Stimulated activated CD8-positive, alpha-beta memory T cell treated with anti-CD3 and anti-CD28 coated beads, Interleukin-7, amount 100 ng/mL, for 24 hours (primary cell): ENCODE measurements around the gene TCF12.

ENCODE experiments used
- DNase-seq: peaks from one replicate; pipeline ENCODE4 v3.0.0-alpha.2; 2020; ENCODE audit warnings: low read depth

Gene TCF12

DNA sequence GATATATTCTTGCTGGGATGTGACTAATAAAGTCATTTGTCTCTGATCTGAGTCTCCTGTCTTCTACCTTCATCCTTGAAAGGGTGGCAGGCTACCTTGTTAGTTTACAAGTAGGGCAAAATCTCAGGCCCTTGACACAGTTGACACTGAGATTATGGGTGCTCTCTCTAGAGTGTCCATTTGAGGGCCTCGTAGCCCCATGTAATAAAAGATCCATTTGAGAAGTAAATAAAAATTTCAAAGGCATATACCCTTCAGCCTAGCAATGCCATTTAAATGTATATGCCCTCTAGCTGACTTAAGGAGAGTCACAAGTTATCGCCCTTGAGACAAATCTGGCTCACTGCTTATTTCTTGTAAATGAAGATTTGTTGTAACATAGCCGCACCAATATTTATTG is 98.6 kb downstream of the TCF12 start:
- DNase-seq = no peak

DNA sequence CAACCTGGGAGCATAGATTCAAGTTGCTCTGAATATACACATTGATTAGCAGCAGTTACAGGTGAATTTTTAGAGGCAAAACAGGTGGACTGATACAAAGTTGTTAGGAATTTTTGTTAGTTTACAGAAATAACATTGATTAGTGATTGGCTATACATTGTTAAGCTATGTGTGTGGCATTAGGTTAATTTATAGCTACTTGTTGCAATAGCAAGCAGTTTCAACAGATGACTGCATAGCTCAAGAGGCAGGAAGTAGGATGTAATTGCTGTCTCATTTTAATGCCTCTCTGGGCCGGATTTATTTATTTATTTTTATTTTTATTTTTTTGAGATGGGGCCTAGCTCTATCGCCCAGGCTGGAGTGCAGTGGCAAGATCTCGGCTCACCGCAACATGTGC is 99.7 kb downstream of the TCF12 start:
- no peak for DNase-seq

DNA sequence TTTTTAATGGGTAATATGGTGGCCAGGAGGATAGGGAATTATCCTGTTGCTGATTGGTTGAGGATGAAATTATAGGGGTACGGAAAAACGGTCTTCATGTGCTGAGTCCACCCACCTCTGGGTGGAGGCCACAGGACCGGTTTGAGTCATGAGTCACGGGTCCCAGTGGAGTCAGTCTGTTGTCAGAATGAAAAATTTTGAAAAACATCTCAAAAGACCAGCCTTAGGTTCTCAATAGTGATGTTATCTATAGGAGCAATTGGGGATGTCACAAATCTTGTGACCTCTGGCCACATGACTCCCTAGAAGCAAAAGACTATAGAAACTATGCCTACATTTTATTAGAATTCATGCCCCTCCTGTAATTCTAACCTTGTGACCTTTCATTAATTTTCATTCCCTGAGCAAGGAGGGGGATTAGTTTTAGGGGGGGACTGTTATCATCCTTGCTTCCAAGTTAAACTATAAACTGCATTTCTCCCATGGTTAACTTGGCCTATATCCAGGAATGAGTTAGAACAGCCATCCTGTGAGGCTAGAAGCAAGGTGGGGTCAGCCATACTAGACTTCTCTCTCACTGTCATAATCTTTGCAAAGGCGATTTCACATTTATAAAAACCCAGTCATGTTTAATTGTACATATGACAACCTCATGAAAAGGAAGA is 101.2 kb downstream of the TCF12 start:
- DNase-seq = no peak

- no peak for DNase-seq
Observed at GRCh38 chr15:57025264-57025926, 107.0 kb downstream of the TCF12 start.

- no peak for DNase-seq
Observed at GRCh38 chr15:57026016-57026592, 107.7 kb downstream of the TCF12 start.

- DNase-seq = no peak
Observed at GRCh38 chr15:57027596-57027995, 109.2 kb downstream of the TCF12 start.

GRCh38 chr15:57028176-57028575 is 109.7 kb downstream of the TCF12 start:
- DNase-seq = no peak

GRCh38 chr15:57030011-57030410 is 111.6 kb downstream of the TCF12 start:
- DNase-seq = no peak

DNA sequence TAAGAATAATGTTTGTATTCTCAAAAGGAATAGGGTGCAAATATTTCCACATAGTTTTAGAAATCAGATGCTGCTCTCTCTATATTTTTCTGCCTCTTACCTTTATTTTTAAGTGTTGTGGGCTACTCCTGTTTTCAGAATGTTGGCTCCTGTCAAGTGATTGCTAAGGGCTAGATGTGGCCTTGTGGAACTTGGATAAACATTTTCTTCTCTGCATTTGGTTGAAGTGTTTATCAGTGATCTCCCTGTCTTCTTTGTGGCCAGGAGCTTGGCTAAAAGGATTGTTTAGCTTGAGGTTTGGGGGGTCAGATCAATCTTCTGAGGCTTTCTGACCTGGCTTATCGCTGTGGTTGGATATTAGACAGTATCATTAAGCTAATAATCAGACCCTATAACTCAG is 112.6 kb downstream of the TCF12 start:
- DNase-seq = no peak

- DNase-seq = no peak
Observed at GRCh38 chr15:57031605-57032004, 113.2 kb downstream of the TCF12 start.

DNA sequence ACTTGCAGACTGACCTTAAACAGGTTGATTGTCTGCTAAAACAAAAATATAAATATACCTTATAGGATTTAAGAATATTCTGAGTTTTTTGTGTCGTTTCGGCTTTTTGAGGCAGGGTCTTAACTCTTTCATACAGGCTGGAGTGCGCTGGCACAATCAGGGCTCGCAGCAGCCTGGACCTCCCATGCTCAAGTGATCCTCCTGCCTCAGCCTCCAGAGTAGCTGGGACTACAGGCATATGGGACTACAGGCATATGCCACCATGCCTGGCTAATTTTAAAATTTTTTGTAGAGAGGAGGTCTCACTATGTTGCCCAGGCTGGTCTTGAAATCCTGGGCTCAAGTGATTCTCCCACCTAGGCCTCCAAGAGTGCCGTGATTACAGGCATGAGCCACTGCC is 113.9 kb downstream of the TCF12 start:
- DNase-seq = no peak

- no peak for DNase-seq
Observed at GRCh38 chr15:57033715-57034439, 115.4 kb downstream of the TCF12 start.

DNA sequence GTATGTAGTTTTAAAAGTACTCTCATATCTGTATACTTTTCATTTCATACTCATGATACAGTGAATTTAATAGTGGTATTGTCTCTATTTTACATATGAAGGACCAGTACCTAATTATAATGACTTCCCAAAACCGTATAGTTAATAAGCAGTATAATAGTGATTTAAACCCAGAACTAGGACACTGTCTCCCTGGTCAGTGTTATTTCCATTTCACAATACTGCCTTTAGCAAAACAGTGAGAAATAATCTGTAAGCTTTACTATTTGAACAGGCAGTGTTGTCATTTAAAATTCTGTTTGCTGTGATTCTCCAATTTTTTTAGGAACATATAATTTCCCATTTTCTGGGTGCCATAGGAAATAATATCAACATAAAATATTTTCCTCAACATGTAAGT is 116.2 kb downstream of the TCF12 start:
- no peak for DNase-seq

- no peak for DNase-seq
Observed at GRCh38 chr15:57035664-57036063, 117.2 kb downstream of the TCF12 start.

DNA sequence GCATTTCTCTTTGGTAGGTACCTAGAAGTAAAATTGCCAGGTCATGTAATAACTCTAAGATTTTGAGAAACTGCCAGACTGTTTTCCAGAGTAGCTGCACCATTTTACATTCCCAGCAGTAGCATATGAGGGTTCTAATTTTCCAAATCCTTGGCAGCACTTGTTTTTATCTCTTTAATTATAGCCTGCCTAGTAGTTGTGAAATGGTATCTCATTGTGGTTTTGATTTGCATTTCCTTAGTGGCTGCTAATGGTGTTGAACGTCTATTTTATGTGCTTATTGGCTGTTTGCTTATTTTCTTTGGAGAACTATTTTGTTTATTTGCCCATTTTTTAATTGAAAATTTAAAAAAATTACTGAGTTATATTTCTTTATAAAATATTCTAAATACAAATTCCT is 117.9 kb downstream of the TCF12 start:
- DNase-seq = no peak

- DNase-seq = no peak
Observed at GRCh38 chr15:57037548-57037947, 119.1 kb downstream of the TCF12 start.

GRCh38 chr15:57038040-57038439 is 119.6 kb downstream of the TCF12 start:
- no peak for DNase-seq

GRCh38 chr15:57038496-57038895 is 120.1 kb downstream of the TCF12 start:
- no peak for DNase-seq

- no peak for DNase-seq
Observed at GRCh38 chr15:57041416-57041815, 123.0 kb downstream of the TCF12 start.

DNA sequence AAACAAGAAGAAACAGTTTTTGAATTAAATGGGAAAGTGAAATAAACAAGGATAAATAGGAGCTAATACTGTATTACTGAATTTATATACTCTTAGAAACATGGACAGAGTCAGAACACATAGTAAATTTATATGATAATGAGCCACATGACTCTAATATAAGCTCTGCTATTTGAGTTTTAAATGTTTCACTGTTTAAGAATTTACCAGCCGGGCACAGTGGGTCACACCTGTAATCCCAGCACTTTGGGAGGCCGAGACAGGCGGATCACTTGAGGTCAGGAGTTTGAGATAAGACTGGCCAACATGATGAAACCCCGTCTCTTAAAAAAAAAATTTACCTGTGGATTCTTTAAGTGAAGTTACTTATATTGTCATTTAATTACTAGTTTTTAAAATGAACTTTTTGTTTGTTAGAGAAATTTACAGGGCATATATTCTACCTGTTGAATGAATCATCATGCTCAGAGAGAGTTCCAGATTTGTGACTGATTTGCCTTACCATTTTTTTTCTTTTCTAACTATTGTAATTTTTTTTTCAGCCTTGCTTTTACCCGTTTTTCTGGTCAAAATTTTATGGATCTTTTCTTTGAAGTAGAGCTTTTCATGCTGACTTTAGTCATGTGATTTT is 125.7 kb downstream of the TCF12 start:
- no peak for DNase-seq

GRCh38 chr15:57044970-57045369 is 126.5 kb downstream of the TCF12 start:
- DNase-seq = no peak

DNA sequence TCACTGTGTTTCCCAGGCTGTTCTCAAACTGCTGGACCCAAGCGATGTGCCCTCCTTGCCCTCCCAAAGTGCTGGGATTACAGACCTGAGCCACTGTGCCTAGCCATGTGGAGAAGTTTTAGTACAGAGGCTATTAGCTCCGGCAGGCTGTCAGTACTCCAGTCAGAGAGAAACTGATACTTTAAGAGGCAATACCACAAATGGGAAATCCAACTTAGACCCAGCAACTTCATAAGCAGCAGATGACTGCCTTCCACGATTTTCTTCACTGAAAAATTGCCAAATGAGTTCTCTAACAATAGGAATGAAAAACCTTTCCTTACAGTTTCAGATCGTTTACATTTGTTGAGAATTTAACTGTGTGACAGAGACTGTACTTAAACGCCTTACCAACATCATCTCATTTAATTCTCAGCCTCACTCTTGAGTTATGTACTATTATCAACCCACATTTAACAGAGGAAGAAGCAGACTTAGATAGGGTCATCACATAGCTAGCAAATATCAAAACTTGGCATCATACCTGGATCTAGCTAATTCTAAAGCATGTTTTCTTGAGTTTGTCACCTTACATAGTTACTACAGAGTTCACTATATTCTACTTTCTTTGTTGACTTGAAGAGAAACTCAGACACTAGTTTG is 127.4 kb downstream of the TCF12 start:
- no peak for DNase-seq
